ENCODE results near the gene ARHGAP44. TPM values are rescaled to one million over a fixed set of nuclear protein-coding genes. Genes with fewer than 3 reads are reported as not detected.

Gene ARHGAP44
- total and polyA plus RNA-seq, 2 of the 13 experiments (the other 11 are each of a cell fraction or from before 2014, with no cell fraction given) = 0.79 to 3.1 TPM

GRCh38 chr17:12955521-12955920, 166.2 kb downstream of the ARHGAP44 start:
- Histone ChIP-seq H3K4me3 (replicated peaks in 1 of 3; ENCODE audit: insufficient read depth in 1 of 3, low read depth in 2 of 3, low read length in 3 of 3) (no peak overlapping the region), H3K4me2 (ENCODE audit: low read depth, low read length) (no peak overlapping the region), H3K36me3 (replicated peaks in 1 of 2; ENCODE audit: control insufficient read depth in 1 of 2, insufficient read depth in 2 of 2, low read length in 2 of 2) (no peaks in the 10 kb centered on the region), H3K79me2 (ENCODE audit: insufficient read depth, low read length) (no peaks in the 10 kb centered on the region), H3K4me1 (ENCODE audit: insufficient read depth, low read length) (no peaks in the 10 kb centered on the region), H4K20me1 (ENCODE audit: insufficient read depth, low read length) (no peaks in the 10 kb centered on the region), H2AFZ (ENCODE audit: low read length) (no peak overlapping the region), H3K27me3 (ENCODE audit: control insufficient read depth in 1 of 2, insufficient read depth in 2 of 2, low read length in 2 of 2) (no peaks in the 10 kb centered on the region), H3K9ac (ENCODE audit: insufficient read depth, low read depth, low read length) (no peak overlapping the region), H3K27ac (ENCODE audit: extremely low read length, insufficient read depth, low read length) (no peak overlapping the region), H3K9me3 (ENCODE audit: low read length) (peaks cover 8% of the 10 kb centered on the region; the same call in 1 of the 2 replicates)
- no peak for TF ChIP-seq RARG (CRISPR knock-in tag; IDR thresholded peaks at IDR 0.05; ENCODE audit: low read depth)
- TF ChIP-seq CCDC6 (CRISPR knock-in tag; IDR thresholded peaks at IDR 0.05) = no peak
- TF ChIP-seq ERF (CRISPR knock-in tag; IDR thresholded peaks at IDR 0.05) = no peak
- TF ChIP-seq ZNF598 (CRISPR knock-in tag; IDR thresholded peaks at IDR 0.05; ENCODE audit: borderline replicate concordance) = no peak
- no peak for TF ChIP-seq ISX (CRISPR knock-in tag; conservative IDR thresholded peaks at IDR 0.05)
- no peak for TF ChIP-seq KLF13 (CRISPR knock-in tag; IDR thresholded peaks at IDR 0.05)
- TF ChIP-seq ZNF883 (CRISPR knock-in tag; IDR thresholded peaks at IDR 0.05; ENCODE audit: not compliant biosample characterization) = no peak
- TF ChIP-seq ZNF619 (CRISPR knock-in tag; IDR thresholded peaks at IDR 0.05) = no peak
- no peak for TF ChIP-seq SALL2 (CRISPR knock-in tag; IDR thresholded peaks at IDR 0.05)
- no peak for TF ChIP-seq ARID2 (CRISPR knock-in tag; IDR thresholded peaks at IDR 0.05; ENCODE audit: borderline replicate concordance)
- CTCF ChIA-PET (ENCODE audit: low intra/inter-chr PET ratio, low total read pairs) = no interaction called here
- no peak for DNase-seq (ENCODE audit: low spot score)
- intact Hi-C loops (cut with micrococcal nuclease; ENCODE audit: unreplicated experiment) = no loop called here
- BruUV-seq (replicated peaks) = no TSS peak
- in situ Hi-C loops (cut with HindIII; ENCODE audit: extremely low pct_ligation_motif_present, low pct_unique_long_range_greater_than_20kb) = no loop called here
- ATAC-seq = no peak
- POLR2A ChIA-PET = no interaction called here
- no peak for FAIRE-seq
- 59% methylated on average over 5 of the region's 5 CpGs for WGBS (ENCODE audit: low lambda C conversion rate)

- ATAC-seq (no peak), DNase-seq (ENCODE audit: low spot score) (no peak), FAIRE-seq (no peak)
- intact Hi-C loops (cut with micrococcal nuclease; ENCODE audit: unreplicated experiment) (no loop called here), in situ Hi-C loops (cut with HindIII; ENCODE audit: extremely low pct_ligation_motif_present, low pct_unique_long_range_greater_than_20kb) (no loop called here)
- Histone ChIP-seq H2AFZ (ENCODE audit: low read length) (no peak overlapping the region), H3K9me3 (ENCODE audit: low read length) (peaks cover 8% of the 10 kb centered on the region; the same call in 1 of the 2 replicates), H3K9ac (ENCODE audit: insufficient read depth, low read depth, low read length) (no peak overlapping the region), H3K4me1 (ENCODE audit: insufficient read depth, low read length) (no peaks in the 10 kb centered on the region), H3K27me3 (ENCODE audit: control insufficient read depth in 1 of 2, insufficient read depth in 2 of 2, low read length in 2 of 2) (no peaks in the 10 kb centered on the region), H3K4me3 (replicated peaks in 1 of 3; ENCODE audit: insufficient read depth in 1 of 3, low read depth in 2 of 3, low read length in 3 of 3) (no peak overlapping the region), H3K79me2 (ENCODE audit: insufficient read depth, low read length) (no peaks in the 10 kb centered on the region), H4K20me1 (ENCODE audit: insufficient read depth, low read length) (no peaks in the 10 kb centered on the region), H3K27ac (ENCODE audit: extremely low read length, insufficient read depth, low read length) (no peak overlapping the region), H3K4me2 (ENCODE audit: low read depth, low read length) (no peak overlapping the region), H3K36me3 (replicated peaks in 1 of 2; ENCODE audit: control insufficient read depth in 1 of 2, insufficient read depth in 2 of 2, low read length in 2 of 2) (no peaks in the 10 kb centered on the region)
- BruUV-seq (replicated peaks) = no TSS peak
- WGBS (ENCODE audit: low lambda C conversion rate) = 88% methylated on average over 12 of the region's 12 CpGs
- POLR2A ChIA-PET = no interaction called here
- CTCF ChIA-PET (ENCODE audit: low intra/inter-chr PET ratio, low total read pairs) = no interaction called here
- no peak for TF ChIP-seq MBD4 (IDR thresholded peaks at IDR 0.05; ENCODE audit: borderline replicate concordance, low read length)
- no peak for TF ChIP-seq HOXA5 (CRISPR knock-in tag; IDR thresholded peaks at IDR 0.05)
- no peak for TF ChIP-seq ETV5 (CRISPR knock-in tag; IDR thresholded peaks at IDR 0.05; ENCODE audit: borderline replicate concordance)
- TF ChIP-seq SIN3B (IDR thresholded peaks at IDR 0.05; ENCODE audit: low read length) = no peak
- TF ChIP-seq ELF3 (CRISPR knock-in tag; IDR thresholded peaks at IDR 0.05) = no peak
- no peak for TF ChIP-seq STAG1 (CRISPR knock-in tag; IDR thresholded peaks at IDR 0.05)
- TF ChIP-seq, protein P1, sequence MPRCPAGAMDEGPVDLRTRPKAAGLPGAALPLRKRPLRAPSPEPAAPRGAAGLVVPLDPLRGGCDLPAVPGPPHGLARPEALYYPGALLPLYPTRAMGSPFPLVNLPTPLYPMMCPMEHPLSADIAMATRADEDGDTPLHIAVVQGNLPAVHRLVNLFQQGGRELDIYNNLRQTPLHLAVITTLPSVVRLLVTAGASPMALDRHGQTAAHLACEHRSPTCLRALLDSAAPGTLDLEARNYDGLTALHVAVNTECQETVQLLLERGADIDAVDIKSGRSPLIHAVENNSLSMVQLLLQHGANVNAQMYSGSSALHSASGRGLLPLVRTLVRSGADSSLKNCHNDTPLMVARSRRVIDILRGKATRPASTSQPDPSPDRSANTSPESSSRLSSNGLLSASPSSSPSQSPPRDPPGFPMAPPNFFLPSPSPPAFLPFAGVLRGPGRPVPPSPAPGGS (CRISPR knock-in tag; IDR thresholded peaks at IDR 0.05) = no peak
- no peak for TF ChIP-seq HOMEZ (CRISPR knock-in tag; IDR thresholded peaks at IDR 0.05; ENCODE audit: low read depth)
- no peak for TF ChIP-seq NONO (IDR thresholded peaks at IDR 0.05)
- no peak for TF ChIP-seq NONO (CRISPR knock-in tag; conservative IDR thresholded peaks at IDR 0.05)
- no peak for TF ChIP-seq ZNF577 (CRISPR knock-in tag; IDR thresholded peaks at IDR 0.05; ENCODE audit: borderline replicate concordance, low read depth)
Measured at GRCh38 chr17:12958786-12959185, 169.5 kb downstream of the ARHGAP44 start.

Data from HepG2 (cell line).